Trophoblast cell (in vitro differentiated cells and primary cell): ENCODE measurements around the gene UBE2E1.

ENCODE experiments used
- DNase-seq, 2 donors: peaks; one replicate each; pipeline ENCODE4 v3.0.0-alpha.2; 2016
- H2AFZ ChIP-seq: 2 replicates; pipeline ENCODE4 v1.6.1; 2013; ENCODE audit warnings: low read length, moderate library complexity, mild to moderate bottlenecking; ENCODE audit not compliant: insufficient read depth, poor library complexity
- H2AK5ac ChIP-seq: 2 replicates; pipeline ENCODE4 v1.6.1; 2013; ENCODE audit warnings: mild to moderate bottlenecking, low read length
- H2BK120ac ChIP-seq: 2 replicates; pipeline ENCODE4 v1.6.1; 2013; ENCODE audit warnings: low read length, mild to moderate bottlenecking, moderate library complexity; ENCODE audit not compliant: insufficient read depth, poor library complexity
- H2BK12ac ChIP-seq: 2 replicates; pipeline ENCODE4 v1.6.1; 2013; ENCODE audit warnings: mild to moderate bottlenecking, low read length, moderate library complexity
- H2BK5ac ChIP-seq: 2 replicates; pipeline ENCODE4 v1.6.1; 2013; ENCODE audit warnings: low read length, low read depth, moderate library complexity, mild to moderate bottlenecking; ENCODE audit not compliant: poor library complexity
- H3K14ac ChIP-seq: 2 replicates; pipeline ENCODE4 v1.6.1; 2013; ENCODE audit warnings: mild to moderate bottlenecking, low read length
- H3K18ac ChIP-seq: 2 replicates; pipeline ENCODE4 v1.6.1; 2013; ENCODE audit warnings: mild to moderate bottlenecking, low read length
- H3K23ac ChIP-seq: 2 replicates; pipeline ENCODE4 v1.6.1; 2013; ENCODE audit warnings: low read length
- H3K27ac ChIP-seq: 2 replicates; pipeline ENCODE4 v1.5.1; 2013; ENCODE audit warnings: low read depth, mild to moderate bottlenecking, inconsistent platforms, low read length, moderate library complexity
- H3K27me3 ChIP-seq: 2 replicates; pipeline ENCODE4 v1.6.1; 2013; ENCODE audit warnings: inconsistent platforms, mild to moderate bottlenecking, low read length, moderate library complexity; ENCODE audit not compliant: insufficient read depth
- H3K36me3 ChIP-seq, 2 experiments: 1 replicate in 1 of 2; 2 replicates in 1 of 2; pipeline ENCODE4 v1.6.1; 2013; ENCODE audit warnings: low read length in 2 of 2, mild to moderate bottlenecking in 2 of 2, moderate library complexity in 1 of 2; ENCODE audit not compliant: insufficient read depth in 2 of 2, control insufficient read depth in 1 of 2
- H3K4ac ChIP-seq: 2 replicates; pipeline ENCODE4 v1.6.1; 2013; ENCODE audit warnings: low read depth, mild to moderate bottlenecking, low read length, moderate library complexity
- H3K4me1 ChIP-seq, 2 experiments: 1 replicate in 1 of 2; 2 replicates in 1 of 2; pipeline ENCODE4 v1.6.1; 2013; ENCODE audit warnings: low read length in 2 of 2, mild to moderate bottlenecking in 2 of 2, moderate library complexity in 1 of 2; ENCODE audit not compliant: insufficient read depth in 2 of 2, control insufficient read depth in 1 of 2
- H3K4me2 ChIP-seq: 2 replicates; pipeline ENCODE4 v1.6.1; 2013; ENCODE audit warnings: inconsistent platforms, mild to moderate bottlenecking, low read length, moderate library complexity
- H3K4me3 ChIP-seq: 2 replicates; pipeline ENCODE4 v1.5.1; 2013; ENCODE audit warnings: mild to moderate bottlenecking, low read depth, low read length, inconsistent platforms
- H3K79me1 ChIP-seq: one replicate; pipeline ENCODE4 v1.6.1; 2013; ENCODE audit warnings: low read length
- H3K79me2 ChIP-seq: 2 replicates; pipeline ENCODE4 v1.6.1; 2013; ENCODE audit warnings: low read length, mild to moderate bottlenecking; ENCODE audit not compliant: control insufficient read depth, insufficient read depth, poor library complexity
- H3K9ac ChIP-seq: 2 replicates; pipeline ENCODE4 v1.6.1; 2013; ENCODE audit warnings: mild to moderate bottlenecking, low read length
- H3K9me3 ChIP-seq: 2 replicates; pipeline ENCODE4 v1.6.1; 2013; ENCODE audit warnings: low read depth, mild to moderate bottlenecking, control low read depth, inconsistent platforms, low read length; ENCODE audit not compliant: insufficient read depth
- H4K12ac ChIP-seq: 2 replicates; pipeline ENCODE4 v1.6.1; 2013; ENCODE audit warnings: low read depth, mild to moderate bottlenecking, low read length, moderate library complexity
- H4K8ac ChIP-seq: 2 replicates; pipeline ENCODE4 v1.6.1; 2013; ENCODE audit warnings: low read depth, mild to moderate bottlenecking, low read length, moderate library complexity
- H4K91ac ChIP-seq: one replicate; pipeline ENCODE4 v1.6.1; 2013; ENCODE audit warnings: low read depth, mild to moderate bottlenecking, low read length, moderate library complexity
- WGBS: extraction: QIAGEN DNeasy Blood & Tissue Kit; methylation state at CpG from one replicate; pipeline ENCODE4 v1.1.7; 2013; ENCODE audit warnings: missing lambda C conversion rate; ENCODE audit not compliant: insufficient read length, insufficient coverage; ENCODE audit errors: extremely low coverage; 5-methylcytosine and 5-hydroxymethylcytosine counted together

UBE2E1 gene

GRCh38 chr3:23835802-23836201, 30.0 kb downstream of the UBE2E1 start:
- no peaks in the 10 kb centered on the region for H3K9me3 ChIP-seq
- H2BK12ac ChIP-seq = no peak overlapping the region
- H4K12ac ChIP-seq = no peak overlapping the region
- H2BK120ac ChIP-seq = no peak overlapping the region
- no peaks in the 10 kb centered on the region for H3K27me3 ChIP-seq
- H3K18ac ChIP-seq = no peak overlapping the region
- H4K8ac ChIP-seq = no peak overlapping the region
- H3K4me3 ChIP-seq = no peak overlapping the region
- no peak overlapping the region for H3K14ac ChIP-seq
- H2AFZ ChIP-seq = no peak overlapping the region
- no peak overlapping the region for H3K9ac ChIP-seq
- WGBS = no CpG with 5 or more reads among the region's 2 CpGs
- no peak overlapping the region for H3K27ac ChIP-seq
- peaks cover 0 to 2% of the 10 kb centered on the region in 2 experiments for H3K4me1 ChIP-seq
- H3K4ac ChIP-seq = no peak overlapping the region
- H3K79me2 ChIP-seq = peaks cover 1% of the 10 kb centered on the region
- no peaks in the 10 kb centered on the region for H3K79me1 ChIP-seq
- H2BK5ac ChIP-seq = no peak overlapping the region
- DNase-seq = no peak
- H3K4me2 ChIP-seq = no peak overlapping the region
- H3K23ac ChIP-seq = no peak overlapping the region
- no peaks in the 10 kb centered on the region for H3K36me3 ChIP-seq
- H2AK5ac ChIP-seq = no peak overlapping the region
- no peak overlapping the region for H4K91ac ChIP-seq

- peaks cover under 1% of the 10 kb centered on the region for H3K79me2 ChIP-seq
- no peaks in the 10 kb centered on the region for H3K36me3 ChIP-seq
- H3K9ac ChIP-seq = no peak overlapping the region
- WGBS = no CpG with 5 or more reads among the region's 1 CpG
- H3K23ac ChIP-seq = no peak overlapping the region
- H3K14ac ChIP-seq = no peak overlapping the region
- H4K12ac ChIP-seq = no peak overlapping the region
- no peak overlapping the region for H2BK5ac ChIP-seq
- H3K18ac ChIP-seq = no peak overlapping the region
- no peak overlapping the region for H4K8ac ChIP-seq
- no peak overlapping the region for H3K4me3 ChIP-seq
- no peaks in the 10 kb centered on the region for H3K79me1 ChIP-seq
- H3K4ac ChIP-seq = no peak overlapping the region
- H3K9me3 ChIP-seq = no peaks in the 10 kb centered on the region
- H3K4me2 ChIP-seq = no peak overlapping the region
- H2BK12ac ChIP-seq = no peak overlapping the region
- no peak overlapping the region for H2AK5ac ChIP-seq
- H3K27me3 ChIP-seq = no peaks in the 10 kb centered on the region
- peaks cover 0 to 2% of the 10 kb centered on the region in 2 experiments for H3K4me1 ChIP-seq
- H4K91ac ChIP-seq = no peak overlapping the region
- no peak overlapping the region for H2AFZ ChIP-seq
- H3K27ac ChIP-seq = no peak overlapping the region
- no peak for DNase-seq
- no peak overlapping the region for H2BK120ac ChIP-seq
These were observed 30.9 kb downstream of the UBE2E1 start for GRCh38 chr3:23836536-23837230.

- no peak overlapping the region for H2BK12ac ChIP-seq
- H3K18ac ChIP-seq = no peak overlapping the region
- H3K4me1 ChIP-seq = peaks cover 0 to 2% of the 10 kb centered on the region in 2 experiments
- no peak overlapping the region for H2BK5ac ChIP-seq
- H2AFZ ChIP-seq = no peak overlapping the region
- H3K9ac ChIP-seq = no peak overlapping the region
- no peak overlapping the region for H2BK120ac ChIP-seq
- H4K12ac ChIP-seq = no peak overlapping the region
- H3K9me3 ChIP-seq = no peaks in the 10 kb centered on the region
- WGBS = no CpG with 5 or more reads among the region's 1 CpG
- H3K23ac ChIP-seq = no peak overlapping the region
- no peak overlapping the region for H4K91ac ChIP-seq
- no peaks in the 10 kb centered on the region for H3K27me3 ChIP-seq
- H3K79me1 ChIP-seq = no peaks in the 10 kb centered on the region
- H3K27ac ChIP-seq = no peak overlapping the region
- H3K14ac ChIP-seq = no peak overlapping the region
- no peak overlapping the region for H2AK5ac ChIP-seq
- H3K79me2 ChIP-seq = no peaks in the 10 kb centered on the region
- no peak overlapping the region for H3K4me2 ChIP-seq
- H3K4me3 ChIP-seq = no peak overlapping the region
- H3K36me3 ChIP-seq = no peaks in the 10 kb centered on the region
- H4K8ac ChIP-seq = no peak overlapping the region
- H3K4ac ChIP-seq = no peak overlapping the region
- no peak for DNase-seq
These were observed 31.5 kb downstream of the UBE2E1 start for GRCh38 chr3:23837286-23837685.

- Histone ChIP-seq H3K27me3 (no peaks in the 10 kb centered on the region), H3K18ac (no peak overlapping the region), H2BK120ac (no peak overlapping the region), H3K14ac (no peak overlapping the region), H3K4me2 (no peak overlapping the region), H4K91ac (no peak overlapping the region), H3K9me3 (no peaks in the 10 kb centered on the region), H3K36me3 (no peaks in the 10 kb centered on the region), H2BK5ac (no peak overlapping the region), H3K9ac (no peak overlapping the region), H3K4ac (no peak overlapping the region), H3K23ac (no peak overlapping the region), H2AFZ (no peak overlapping the region), H2AK5ac (no peak overlapping the region), H3K4me1 (peaks cover 0 to 2% of the 10 kb centered on the region in 2 experiments), H4K12ac (no peak overlapping the region), H4K8ac (no peak overlapping the region), H3K79me2 (no peaks in the 10 kb centered on the region), H3K27ac (no peak overlapping the region), H2BK12ac (no peak overlapping the region), H3K4me3 (no peak overlapping the region), H3K79me1 (no peaks in the 10 kb centered on the region)
- DNase-seq = no peak
- no CpG with 5 or more reads among the region's 1 CpG for WGBS
These were observed 31.9 kb downstream of the UBE2E1 start for GRCh38 chr3:23837691-23838090.
